ENCODE results near the gene FZD8.

DNA sequence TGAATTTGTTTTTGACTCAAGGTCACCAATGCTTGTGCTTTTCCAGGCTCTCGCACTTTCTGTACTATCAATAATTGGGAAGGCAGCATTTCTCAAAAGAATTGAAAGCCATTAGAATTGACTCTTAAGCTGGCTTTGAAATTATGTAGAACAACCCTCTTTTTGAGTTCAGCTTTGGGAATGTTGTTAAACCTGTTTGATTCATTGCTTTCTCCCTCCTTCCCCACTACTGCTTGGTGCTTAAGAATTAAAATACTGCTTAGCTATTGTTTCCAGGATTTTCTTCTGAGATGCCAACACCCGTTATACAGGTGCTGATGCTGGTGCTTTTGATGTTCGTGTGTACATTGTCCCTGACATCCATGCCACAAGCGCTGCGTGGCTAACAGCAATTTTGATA is 15.5 kb upstream of the FZD8 start:
- TF ChIP-seq CTCF (IDR thresholded peaks at IDR 0.05; ENCODE audit: insufficient read depth, low read length): no peak
- no peak for TF ChIP-seq GABPA (IDR thresholded peaks at IDR 0.05; ENCODE audit: low read depth)
- no peak for TF ChIP-seq POLR2AphosphoS5 (IDR thresholded peaks at IDR 0.05; ENCODE audit: low read depth)
